Activated naive CD4-positive, alpha-beta T cell treated with anti-CD3 and anti-CD28 coated beads, Interleukin-2, amount 10 ng/mL, durations not matched to agents 7 days and 5 days (primary cell): ENCODE data around the gene BEND7.
A peak's percentile ranks its signal among the peaks of the same experiment; 100 is the strongest.
"Not testable (repeated sequence)": the region's sequence is repeated elsewhere in the genome, so short reads cannot be mapped to it uniquely, and the experiment has no call there.

Source experiments
- CTCF ChIA-PET: fragments of 350-600 bp; sonication (Branson Sonifier 250); formaldehyde crosslinking; loops from one replicate; lab custom pipeline; 2021; ENCODE audit warnings: antibody characterized with exemption; lab: Charles Lee
- DNase-seq: peaks from one replicate; pipeline ENCODE4 v3.0.0-alpha.2; 2020
- H3K27ac Mint-ChIP-seq: one replicate; pipeline ENCODE4 v1.8.0; 2021; ENCODE audit warnings: mild to moderate bottlenecking, moderate library complexity, mixed read lengths
- H3K27me3 Mint-ChIP-seq: one replicate; pipeline ENCODE4 v1.8.0; 2021; ENCODE audit warnings: mild to moderate bottlenecking, mixed read lengths
- H3K36me3 Mint-ChIP-seq: one replicate; pipeline ENCODE4 v1.8.0; 2021; ENCODE audit warnings: mixed read lengths
- H3K4me1 Mint-ChIP-seq: one replicate; pipeline ENCODE4 v1.8.0; 2021; ENCODE audit warnings: mixed read lengths
- H3K4me3 Mint-ChIP-seq: one replicate; pipeline ENCODE4 v1.8.0; 2021; ENCODE audit warnings: mild to moderate bottlenecking, moderate library complexity, mixed read lengths
- H3K9me3 Mint-ChIP-seq: one replicate; pipeline ENCODE4 v1.8.0; 2021; ENCODE audit warnings: mixed read lengths

BEND7 gene

DNA sequence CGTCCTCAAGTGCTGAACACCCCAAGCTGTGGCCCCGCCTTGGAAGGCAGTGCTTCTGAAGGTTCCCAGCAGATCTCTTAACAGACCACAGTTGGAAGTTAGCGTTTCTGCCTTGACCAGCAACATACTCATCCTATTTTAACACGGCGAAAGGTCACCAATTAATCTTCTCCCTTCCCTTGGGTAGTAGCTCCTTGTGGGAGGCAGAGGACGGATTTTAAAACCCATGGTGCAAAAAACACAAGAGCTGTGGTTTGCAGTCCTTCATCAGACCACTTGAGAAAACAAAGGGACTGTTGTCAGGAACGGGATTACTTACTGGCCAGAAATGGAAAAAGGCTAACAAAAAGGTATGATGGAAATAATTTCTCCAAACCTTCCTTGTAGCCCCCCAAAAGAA is 87.3 kb downstream of the BEND7 start:
- CTCF ChIA-PET: interaction anchor here (0.8 to 2.0 kb wide), 4 partner anchors 9 to 72 kb away, joined by 3 to 8 read pairs (median 4); no protein-coding TSS in a partner anchor
- Mint-ChIP-seq H3K9me3 (no peaks in the 10 kb centered on the region), H3K27me3 (peaks cover 50% of the 10 kb centered on the region), H3K4me3 (no peak overlapping the region), H3K36me3 (no peaks in the 10 kb centered on the region), H3K4me1 (peaks cover 14% of the 10 kb centered on the region), H3K27ac (no peak overlapping the region)
- no peak for DNase-seq

DNA sequence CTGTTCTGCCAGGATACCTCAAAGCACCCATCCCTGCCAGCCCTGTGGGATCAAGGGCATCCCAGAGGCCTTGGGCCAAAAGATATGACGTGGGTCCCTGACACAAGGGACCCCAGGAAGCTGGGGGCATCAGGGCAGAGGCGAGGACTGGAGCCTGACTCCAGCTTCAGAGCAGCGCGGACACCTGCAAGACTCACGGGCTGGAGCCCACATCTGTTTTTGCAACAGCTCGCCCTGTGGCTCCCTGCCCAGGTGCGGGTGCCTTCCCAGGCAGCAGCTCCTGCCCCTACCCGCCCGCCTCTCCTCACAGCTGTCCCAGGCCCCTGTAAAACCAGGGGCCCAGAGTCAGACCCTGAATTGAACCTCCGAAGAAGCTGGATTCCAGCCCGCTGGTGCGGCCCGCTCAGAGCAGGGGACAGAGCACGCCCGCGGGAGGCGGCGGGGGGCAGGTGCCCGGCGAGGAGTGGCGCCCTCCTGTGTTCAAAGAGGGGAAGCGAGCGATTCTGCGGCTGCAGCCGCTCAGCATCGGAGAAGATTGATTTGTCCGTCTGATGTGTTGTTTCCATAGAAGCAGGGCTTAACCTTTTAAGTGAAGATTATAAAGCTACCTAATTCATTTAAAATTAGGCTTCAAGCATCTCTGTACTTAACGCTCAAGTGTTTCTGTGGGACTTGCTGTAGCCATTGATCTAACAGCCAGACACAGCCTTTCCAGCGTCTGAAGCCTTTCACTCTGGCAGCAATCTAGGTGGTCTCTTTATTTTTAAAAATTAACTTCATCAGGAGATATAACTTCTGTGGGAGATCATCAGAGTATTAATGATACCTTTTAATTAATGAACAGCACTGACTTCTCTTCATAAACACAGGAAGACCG is 88.4 kb downstream of the BEND7 start:
- DNase-seq: peak; percentile 69
- CTCF ChIA-PET: interaction anchor here (0.6 to 2.5 kb wide), 14 partner anchors 8 to 137 kb away, joined by 3 to 51 read pairs (median 4); no protein-coding TSS in a partner anchor
- Mint-ChIP-seq H3K4me3 (peak overlapping the region; percentile 33), H3K27ac (no peak overlapping the region), H3K36me3 (no peaks in the 10 kb centered on the region), H3K4me1 (peaks cover 14% of the 10 kb centered on the region), H3K9me3 (no peaks in the 10 kb centered on the region), H3K27me3 (peaks cover 50% of the 10 kb centered on the region)

DNA sequence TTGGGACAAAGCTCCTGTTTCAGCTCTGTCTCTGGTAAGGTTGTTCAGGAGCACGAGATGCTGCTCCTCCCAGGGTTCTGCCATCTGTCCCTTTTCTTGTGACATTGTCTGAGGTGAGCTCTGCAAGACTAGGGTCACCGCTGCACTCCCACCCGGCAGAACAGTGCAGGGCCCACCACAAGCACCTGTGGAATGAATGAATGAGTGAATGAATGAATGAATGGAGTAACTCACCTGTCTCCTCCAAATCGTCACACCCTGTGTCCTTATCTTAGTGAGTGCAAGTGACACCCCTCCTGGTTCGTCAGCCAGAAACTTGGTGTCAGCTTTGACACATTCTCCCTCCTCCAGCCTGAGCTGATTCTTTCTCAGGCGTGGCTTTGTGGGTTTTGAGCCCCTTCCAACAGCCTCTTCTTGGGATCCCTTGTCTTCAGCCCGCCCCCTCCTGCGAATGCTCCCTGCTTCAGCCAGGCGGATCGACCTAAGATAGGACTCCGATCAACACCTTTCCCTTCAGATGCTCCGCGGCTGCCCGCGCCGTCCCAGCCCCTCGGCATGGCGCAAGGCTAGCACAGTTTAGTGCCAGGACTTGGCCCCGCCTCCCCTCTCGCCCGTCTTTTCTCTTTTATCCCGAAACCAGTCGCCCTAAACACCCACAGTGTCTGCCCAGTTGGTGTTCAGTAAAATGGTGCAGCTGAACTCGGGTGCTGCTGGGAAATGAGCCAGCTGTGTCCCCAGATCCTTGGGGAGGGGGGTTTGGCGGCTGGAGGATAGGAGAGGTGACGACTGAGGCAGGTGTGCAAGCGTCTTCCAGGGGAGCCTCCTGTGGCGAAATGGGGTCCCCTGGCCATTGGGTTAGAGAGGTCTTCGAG is 89.3 kb downstream of the BEND7 start:
- no peak for DNase-seq
- Mint-ChIP-seq H3K4me3 (peak overlapping the region; percentile 21), H3K27ac (no peak overlapping the region), H3K4me1 (peaks cover 14% of the 10 kb centered on the region), H3K36me3 (no peaks in the 10 kb centered on the region), H3K9me3 (no peaks in the 10 kb centered on the region), H3K27me3 (peaks cover 50% of the 10 kb centered on the region)
- CTCF ChIA-PET: interaction anchor here (0.6 to 2.5 kb wide), 13 partner anchors 7 to 97 kb away, joined by 3 to 51 read pairs (median 4); no protein-coding TSS in a partner anchor

DNA sequence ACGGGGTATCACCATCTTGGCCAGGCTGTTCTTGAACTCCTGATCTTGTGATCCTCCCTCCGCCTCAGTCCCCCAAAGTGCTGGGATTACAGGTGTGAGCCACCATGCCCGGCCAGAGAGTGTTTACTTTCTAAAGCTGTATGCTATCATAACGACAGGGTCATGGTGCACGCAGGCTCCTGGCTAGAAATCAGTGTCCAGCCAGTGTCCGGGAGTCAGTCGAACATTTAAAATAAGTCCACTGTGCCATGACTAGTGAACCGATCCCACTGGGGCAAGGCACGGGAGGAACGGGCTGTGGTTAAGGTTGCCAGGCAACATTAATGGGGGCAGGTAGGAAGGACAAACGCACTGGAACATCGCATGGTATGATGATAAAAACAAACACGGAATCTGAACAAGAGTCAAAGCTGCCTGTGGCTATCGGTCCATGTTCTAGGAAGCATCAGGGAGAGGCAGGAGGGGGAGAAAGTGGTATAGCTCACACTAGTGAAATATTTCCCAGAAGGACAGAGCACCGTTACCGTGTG is 91.7 kb downstream of the BEND7 start:
- Mint-ChIP-seq H3K9me3 (no peaks in the 10 kb centered on the region), H3K27ac (no peak overlapping the region), H3K4me3 (no peak overlapping the region), H3K36me3 (no peaks in the 10 kb centered on the region), H3K27me3 (peaks cover 65% of the 10 kb centered on the region), H3K4me1 (peaks cover 14% of the 10 kb centered on the region)
- CTCF ChIA-PET: interaction anchor here (0.7 kb wide), 1 partner anchor 65 kb away, joined by 3 read pairs; no protein-coding TSS in a partner anchor
- DNase-seq: no peak

DNA sequence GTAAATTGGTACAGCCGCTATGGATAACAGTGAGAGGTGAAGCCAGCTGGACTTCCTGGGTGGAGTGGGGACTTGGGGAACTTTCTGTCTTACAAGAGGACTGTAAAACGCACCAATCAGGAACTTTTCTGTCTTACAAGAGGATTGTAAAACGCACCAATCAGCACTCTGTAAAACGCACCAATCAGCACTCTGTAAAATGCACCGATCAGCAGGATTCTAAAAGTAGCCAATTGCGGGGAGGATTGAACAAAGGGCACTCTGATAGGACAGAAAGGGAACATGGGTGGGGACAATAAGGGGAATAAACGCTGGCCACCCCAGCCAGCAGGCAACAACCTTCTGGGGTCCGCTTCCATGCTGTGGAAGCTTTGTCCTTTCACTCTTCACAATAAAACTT is 100.9 kb downstream of the BEND7 start:
- not testable (repeated sequence) for H3K36me3 Mint-ChIP-seq, H3K4me1 Mint-ChIP-seq, DNase-seq, H3K4me3 Mint-ChIP-seq, H3K9me3 Mint-ChIP-seq, H3K27ac Mint-ChIP-seq
- H3K27me3 Mint-ChIP-seq: peaks cover 39% of the 10 kb centered on the region
- CTCF ChIA-PET: interaction anchor here (0.7 kb wide), 1 partner anchor 22 kb away, joined by 3 read pairs; no protein-coding TSS in a partner anchor

- no peak for DNase-seq
- Mint-ChIP-seq H3K36me3 (no peaks in the 10 kb centered on the region), H3K27me3 (peaks cover 28% of the 10 kb centered on the region), H3K4me3 (no peak overlapping the region), H3K9me3 (no peaks in the 10 kb centered on the region), H3K4me1 (no peaks in the 10 kb centered on the region), H3K27ac (no peak overlapping the region)
- CTCF ChIA-PET: no interaction called here
Observed at GRCh38 chr10:13425397-13425796, 103.4 kb downstream of the BEND7 start.

GRCh38 chr10:13422800-13423199 is 106.0 kb downstream of the BEND7 start:
- Mint-ChIP-seq H3K36me3 (no peaks in the 10 kb centered on the region), H3K9me3 (no peaks in the 10 kb centered on the region), H3K4me1 (no peaks in the 10 kb centered on the region), H3K4me3 (no peak overlapping the region), H3K27me3 (peaks cover 28% of the 10 kb centered on the region), H3K27ac (no peak overlapping the region)
- no peak for DNase-seq
- CTCF ChIA-PET: interaction anchor here (1.0 kb wide), 1 partner anchor 50 kb away, joined by 3 read pairs; no protein-coding TSS in a partner anchor

DNA sequence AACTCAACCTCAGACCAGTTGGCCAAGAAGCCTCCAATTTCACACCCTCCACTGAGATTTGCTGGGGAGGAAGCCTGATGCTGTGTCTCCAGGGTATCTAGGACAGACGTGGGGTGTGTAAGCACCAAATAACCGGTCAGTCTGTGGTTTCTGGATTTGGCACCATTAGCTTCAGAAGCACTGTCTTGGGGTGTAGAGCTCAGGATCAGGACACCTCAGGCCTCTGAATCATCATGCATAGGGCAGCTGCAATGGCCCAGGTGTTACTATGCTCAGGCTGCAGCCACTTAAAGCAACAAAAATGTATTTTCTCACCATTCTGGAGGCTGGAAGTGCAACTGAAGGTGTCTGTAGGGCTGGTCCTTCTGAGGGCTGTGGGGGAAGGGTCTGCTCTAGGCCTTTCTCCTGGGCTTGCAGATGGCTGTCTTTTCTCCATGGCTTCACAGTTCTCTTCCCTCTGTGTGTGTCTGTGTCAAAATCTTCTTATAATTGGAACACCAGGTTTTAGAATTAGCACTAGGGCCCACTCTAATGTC is 107.4 kb downstream of the BEND7 start:
- Mint-ChIP-seq H3K27me3 (peaks cover 24% of the 10 kb centered on the region), H3K27ac (no peak overlapping the region)
- CTCF ChIA-PET: interaction anchor here (1.8 kb wide), 1 partner anchor 19 kb away, joined by 5 read pairs; no protein-coding TSS in a partner anchor

GRCh38 chr10:13420532-13421307 is 108.1 kb downstream of the BEND7 start:
- Mint-ChIP-seq H3K9me3 (no peaks in the 10 kb centered on the region), H3K27ac (no peak overlapping the region), H3K36me3 (no peaks in the 10 kb centered on the region), H3K4me3 (no peak overlapping the region), H3K4me1 (no peaks in the 10 kb centered on the region), H3K27me3 (peaks cover 17% of the 10 kb centered on the region)
- CTCF ChIA-PET: interaction anchor here (1.8 kb wide), 1 partner anchor 20 kb away, joined by 5 read pairs; no protein-coding TSS in a partner anchor
- DNase-seq: no peak

More for the DNA sequence above, 107.4 kb downstream of the BEND7 start:
- Mint-ChIP-seq H3K4me3 (no peak overlapping the region), H3K9me3 (no peaks in the 10 kb centered on the region), H3K4me1 (no peaks in the 10 kb centered on the region), H3K36me3 (no peaks in the 10 kb centered on the region)
- no peak for DNase-seq

DNA sequence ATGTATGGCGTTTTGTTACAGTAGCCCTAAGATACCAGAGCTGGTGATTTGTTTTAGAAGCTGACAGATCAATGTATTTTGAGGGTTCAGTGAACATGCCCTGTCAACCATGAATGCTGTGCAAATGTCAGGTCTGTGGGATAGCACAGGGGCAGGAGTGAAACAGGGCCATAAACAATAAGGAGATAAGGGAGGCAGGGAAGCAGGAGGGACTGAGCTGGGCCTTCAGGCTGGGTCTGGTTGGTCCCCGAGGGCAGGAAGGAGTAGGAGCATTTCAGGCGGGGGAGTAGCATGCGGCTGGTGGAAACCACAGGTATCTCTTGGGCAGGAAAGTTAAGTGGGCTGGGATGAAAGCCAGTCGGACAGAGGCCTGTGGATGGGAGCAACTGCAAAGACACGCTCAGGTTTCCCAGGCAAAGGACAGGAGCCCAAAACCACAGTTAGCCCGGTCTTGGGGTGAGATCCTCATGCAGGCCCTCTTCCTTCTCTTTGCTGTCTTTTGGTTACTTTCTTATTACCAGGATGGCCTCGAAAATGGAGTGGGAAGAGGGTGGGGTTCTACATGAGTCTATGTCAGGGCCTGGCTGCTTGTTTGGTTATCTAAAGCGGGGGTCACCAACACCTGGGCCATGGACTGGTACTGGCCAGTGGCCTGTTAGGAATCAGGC is 111.2 kb downstream of the BEND7 start:
- Mint-ChIP-seq H3K27ac (no peak overlapping the region), H3K36me3 (no peaks in the 10 kb centered on the region), H3K9me3 (no peaks in the 10 kb centered on the region), H3K4me3 (no peak overlapping the region), H3K4me1 (no peaks in the 10 kb centered on the region), H3K27me3 (peaks cover 6% of the 10 kb centered on the region)
- CTCF ChIA-PET: no interaction called here
- DNase-seq: no peak

DNA sequence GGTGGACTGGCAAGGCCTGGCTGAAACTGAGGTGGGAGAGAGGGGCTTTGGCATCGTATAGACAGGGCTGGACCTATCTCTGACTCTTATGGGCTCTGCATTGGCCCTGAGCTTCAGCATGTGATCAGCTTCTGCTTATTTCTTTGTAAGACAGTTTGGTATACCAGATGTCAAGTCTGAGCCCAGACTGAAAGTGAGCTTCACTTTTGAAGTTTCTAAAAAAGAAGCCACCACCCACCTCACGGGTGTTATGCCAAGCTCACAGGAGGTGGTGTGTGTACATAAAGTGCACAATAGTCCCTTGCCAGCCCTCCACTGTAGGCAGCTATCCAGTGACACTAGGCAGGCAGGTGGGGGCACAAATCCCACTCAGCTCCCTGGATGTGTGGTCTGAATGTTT is 112.1 kb downstream of the BEND7 start:
- peaks cover 1% of the 10 kb centered on the region for H3K27me3 Mint-ChIP-seq
- H3K9me3 Mint-ChIP-seq: no peaks in the 10 kb centered on the region
- no peak overlapping the region for H3K4me3 Mint-ChIP-seq
- no peaks in the 10 kb centered on the region for H3K36me3 Mint-ChIP-seq
- H3K4me1 Mint-ChIP-seq: no peaks in the 10 kb centered on the region
- CTCF ChIA-PET: no interaction called here
- H3K27ac Mint-ChIP-seq: no peak overlapping the region
- DNase-seq: no peak

GRCh38 chr10:13414855-13415254 is 114.0 kb downstream of the BEND7 start:
- H3K27me3 Mint-ChIP-seq: peaks cover 6% of the 10 kb centered on the region
- H3K4me1 Mint-ChIP-seq: no peaks in the 10 kb centered on the region
- CTCF ChIA-PET: interaction anchor here (1.0 to 1.1 kb wide), 2 partner anchors 25 to 26 kb away, joined by 3 read pairs; no protein-coding TSS in a partner anchor
- H3K4me3 Mint-ChIP-seq: no peak overlapping the region
- H3K27ac Mint-ChIP-seq: no peak overlapping the region
- H3K36me3 Mint-ChIP-seq: no peaks in the 10 kb centered on the region
- no peaks in the 10 kb centered on the region for H3K9me3 Mint-ChIP-seq
- DNase-seq: no peak
